Measurements from ENCODE around the gene MLF2. TPM values are rescaled to one million over a fixed set of nuclear protein-coding genes. Genes with fewer than 3 reads are reported as not detected.

Gene MLF2
- total and polyA plus RNA-seq, 8 donors: 9.3 to 296 (median 152) TPM

DNA sequence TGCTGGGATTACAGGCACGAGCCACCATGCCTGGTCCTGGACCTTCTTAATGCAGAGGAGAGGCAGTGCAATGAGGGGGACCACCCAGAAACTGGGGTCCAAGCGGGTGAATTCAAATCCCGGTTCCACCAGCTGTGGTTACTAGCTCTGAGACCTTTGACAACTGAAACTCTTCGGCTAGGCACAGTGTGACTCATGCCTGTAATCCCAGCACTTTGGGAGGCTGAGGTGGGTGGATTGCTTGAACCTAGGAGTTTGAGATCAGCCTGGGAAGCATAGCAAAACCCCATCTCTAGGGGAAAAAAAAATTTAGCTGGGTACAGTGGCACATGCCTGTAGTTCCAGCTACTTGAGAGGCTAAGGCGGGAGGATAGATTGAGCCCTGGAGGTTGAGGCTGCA, 31.4 kb upstream of the MLF2 start:
- intact Hi-C loops (cut with DNase I; ENCODE audit: low total_unique reads): loop anchor here (5.0 kb wide), 1 partner anchor 47 kb away; no protein-coding TSS in a partner anchor
- no peak for DNase-seq
- H3K27ac ChIP-seq: no peak overlapping the region
- no peaks in the 10 kb centered on the region for H3K27me3 ChIP-seq
- TF ChIP-seq, protein P1, sequence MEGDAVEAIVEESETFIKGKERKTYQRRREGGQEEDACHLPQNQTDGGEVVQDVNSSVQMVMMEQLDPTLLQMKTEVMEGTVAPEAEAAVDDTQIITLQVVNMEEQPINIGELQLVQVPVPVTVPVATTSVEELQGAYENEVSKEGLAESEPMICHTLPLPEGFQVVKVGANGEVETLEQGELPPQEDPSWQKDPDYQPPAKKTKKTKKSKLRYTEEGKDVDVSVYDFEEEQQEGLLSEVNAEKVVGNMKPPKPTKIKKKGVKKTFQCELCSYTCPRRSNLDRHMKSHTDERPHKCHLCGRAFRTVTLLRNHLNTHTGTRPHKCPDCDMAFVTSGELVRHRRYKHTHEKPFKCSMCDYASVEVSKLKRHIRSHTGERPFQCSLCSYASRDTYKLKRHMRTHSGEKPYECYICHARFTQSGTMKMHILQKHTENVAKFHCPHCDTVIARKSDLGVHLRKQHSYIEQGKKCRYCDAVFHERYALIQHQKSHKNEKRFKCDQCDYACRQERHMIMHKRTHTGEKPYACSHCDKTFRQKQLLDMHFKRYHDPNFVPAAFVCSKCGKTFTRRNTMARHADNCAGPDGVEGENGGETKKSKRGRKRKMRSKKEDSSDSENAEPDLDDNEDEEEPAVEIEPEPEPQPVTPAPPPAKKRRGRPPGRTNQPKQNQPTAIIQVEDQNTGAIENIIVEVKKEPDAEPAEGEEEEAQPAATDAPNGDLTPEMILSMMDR (IDR thresholded peaks at IDR 0.05): no peak
- TF ChIP-seq EP300 (IDR thresholded peaks at IDR 0.05): no peak
- TF ChIP-seq POLR2A (IDR thresholded peaks at IDR 0.05): no peak
- TF ChIP-seq POLR2AphosphoS5 (IDR thresholded peaks at IDR 0.05): no peak
- H3K4me1 ChIP-seq: peaks cover 0 to 13% (median 1%) of the 10 kb centered on the region in 4 donors
- H3K36me3 ChIP-seq: no peaks in the 10 kb centered on the region
- no peaks in the 10 kb centered on the region for H3K9me3 ChIP-seq
- no peak overlapping the region for H3K4me3 ChIP-seq
- 55 to 77% (median 61%) methylated on average over 5 of the region's 5 CpGs for WGBS, 5 donors

DNA sequence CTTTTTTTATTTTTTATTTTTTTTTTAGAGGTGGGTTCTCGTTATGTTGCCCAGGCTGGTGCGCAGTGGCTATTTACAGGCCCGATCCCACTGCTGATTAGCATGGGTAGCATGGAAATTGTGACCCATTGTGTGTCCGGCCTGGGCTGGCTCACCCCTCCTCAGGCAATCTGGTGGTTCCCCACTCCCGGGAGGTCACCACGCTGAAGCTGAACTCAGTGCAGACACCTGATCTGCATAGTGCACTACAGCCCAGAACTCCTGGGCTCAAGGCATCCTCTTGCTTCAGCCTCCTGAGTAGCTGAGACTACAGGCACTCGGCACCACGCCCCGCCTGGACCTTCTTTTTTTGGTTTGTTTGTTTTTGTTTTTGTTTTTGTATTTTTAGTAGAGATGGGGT, 30.9 kb upstream of the MLF2 start:
- peaks cover 0 to 16% (median 6%) of the 10 kb centered on the region in 4 donors for H3K4me1 ChIP-seq
- no peak overlapping the region for H3K4me3 ChIP-seq
- no peaks in the 10 kb centered on the region for H3K9me3 ChIP-seq
- no peak for DNase-seq
- intact Hi-C loops (cut with DNase I; ENCODE audit: low total_unique reads): loop anchor here (5.0 kb wide), 1 partner anchor 47 kb away; no protein-coding TSS in a partner anchor
- no peak for TF ChIP-seq POLR2AphosphoS5 (IDR thresholded peaks at IDR 0.05)
- TF ChIP-seq EP300 (IDR thresholded peaks at IDR 0.05): no peak
- no peak for TF ChIP-seq POLR2A (IDR thresholded peaks at IDR 0.05)
- TF ChIP-seq, protein P1 (IDR thresholded peaks at IDR 0.05): no peak
- WGBS, 5 donors: 85 to 95% (median 87%) methylated on average over 8 to 9 of the region's 9 CpGs
- H3K36me3 ChIP-seq: no peaks in the 10 kb centered on the region
- H3K27me3 ChIP-seq: no peaks in the 10 kb centered on the region
- H3K27ac ChIP-seq: no peak overlapping the region

DNA sequence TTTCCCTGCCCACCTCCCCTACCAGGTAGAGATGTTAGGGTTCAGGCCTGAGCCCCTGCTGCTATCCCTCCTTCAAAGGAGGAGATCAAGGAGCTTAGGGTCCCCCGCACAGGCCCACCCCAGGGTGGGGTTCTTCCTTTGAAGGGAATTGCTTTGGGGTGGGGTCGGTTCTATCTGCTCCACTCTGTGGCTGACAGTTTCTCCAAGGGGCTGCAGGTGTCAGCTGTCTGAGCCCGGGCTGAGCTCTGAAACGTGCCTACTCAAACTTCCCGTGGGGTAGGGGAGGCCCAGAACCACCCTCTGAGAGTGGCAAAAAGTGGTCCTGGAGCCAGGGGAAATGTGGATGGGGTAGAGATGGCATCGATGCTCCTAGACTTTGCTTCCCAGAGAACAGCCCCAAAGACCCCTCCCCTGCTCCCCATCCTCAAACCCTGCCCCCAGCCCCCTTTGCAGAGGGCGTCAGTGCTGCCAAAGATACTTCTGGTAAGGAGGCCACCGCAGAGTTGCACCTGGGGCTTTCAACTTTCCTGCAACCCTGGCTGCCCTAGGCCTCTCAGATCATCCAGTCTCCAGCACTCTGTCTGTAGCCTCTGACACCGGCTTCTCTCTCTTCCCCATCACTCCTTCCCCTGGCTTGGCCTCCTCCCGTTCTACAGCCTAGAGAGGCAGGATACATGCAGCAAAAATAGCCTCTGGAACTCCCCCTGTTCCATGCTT, 30.1 kb upstream of the MLF2 start:
- H3K27me3 ChIP-seq: peaks cover 0 to 3% (median 0%) of the 10 kb centered on the region in 3 donors
- no peak for DNase-seq
- WGBS, 5 donors: 75 to 84% (median 79%) methylated on average over 8 to 10 of the region's 10 CpGs
- no peak overlapping the region for H3K4me3 ChIP-seq
- TF ChIP-seq POLR2AphosphoS5 (IDR thresholded peaks at IDR 0.05) (no peak), POLR2A (IDR thresholded peaks at IDR 0.05) (no peak), EP300 (IDR thresholded peaks at IDR 0.05) (no peak)
- TF ChIP-seq, protein P1 (IDR thresholded peaks at IDR 0.05): no peak
- no peaks in the 10 kb centered on the region for H3K36me3 ChIP-seq
- H3K4me1 ChIP-seq: peaks cover 8 to 24% (median 14%) of the 10 kb centered on the region in 4 donors
- H3K27ac ChIP-seq: no peak overlapping the region
- intact Hi-C loops (cut with DNase I; ENCODE audit: low total_unique reads): loop anchor here (5.0 kb wide), 1 partner anchor 46 kb away; no protein-coding TSS in a partner anchor
- H3K9me3 ChIP-seq: no peaks in the 10 kb centered on the region

DNA sequence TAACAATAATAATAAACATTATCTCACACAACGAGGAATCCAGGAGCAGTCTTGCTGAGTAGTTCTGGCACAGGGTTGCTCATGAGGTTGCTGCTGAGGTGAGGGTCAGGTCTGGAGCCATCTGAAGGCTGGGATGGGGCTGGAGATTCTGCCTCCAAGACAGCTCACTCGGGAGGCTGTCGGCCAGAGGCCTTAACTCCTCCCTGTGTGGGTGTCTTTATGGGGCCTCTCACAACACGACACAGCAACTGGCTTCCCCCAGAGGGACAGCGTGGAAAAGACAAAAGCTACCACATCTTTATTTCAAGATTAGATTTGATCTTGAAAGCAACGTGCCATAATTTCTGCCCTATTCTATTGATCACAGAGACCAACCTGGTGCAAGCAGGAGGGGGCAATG, 29.2 kb upstream of the MLF2 start:
- Histone ChIP-seq H3K4me3 (no peak overlapping the region), H3K27me3 (peaks cover 0 to 9% (median 0%) of the 10 kb centered on the region in 3 donors), H3K27ac (no peak overlapping the region), H3K9me3 (no peaks in the 10 kb centered on the region), H3K36me3 (no peaks in the 10 kb centered on the region), H3K4me1 (peaks cover 10 to 30% (median 20%) of the 10 kb centered on the region in 4 donors)
- peak in 1 of 2 donors; percentile 0 for DNase-seq
- 74 to 82% (median 81%) methylated on average over 6 of the region's 6 CpGs for WGBS, 5 donors
- TF ChIP-seq POLR2AphosphoS5 (IDR thresholded peaks at IDR 0.05) (no peak), EP300 (IDR thresholded peaks at IDR 0.05) (no peak), POLR2A (IDR thresholded peaks at IDR 0.05) (no peak)
- TF ChIP-seq, protein P1 (IDR thresholded peaks at IDR 0.05): no peak
- intact Hi-C loops (cut with DNase I; ENCODE audit: low total_unique reads): loop anchor here (5.0 kb wide), 1 partner anchor 45 kb away; no protein-coding TSS in a partner anchor

Data from stomach (tissue), 9 donors.